SU-DHL-6 (cell line): Measurements from ENCODE around the gene ST8SIA5.

Experiments
- EZH2phosphoT487 ChIP-seq: fragments of 200-600 bp; sonication (generic), shearing (Covaris generic); conservative IDR thresholded peaks from 2 replicates; pipeline ENCODE4 v1.6.1; 2018; ENCODE audit warnings: mild to moderate bottlenecking, antibody characterized with exemption, low read length, moderate library complexity, mixed read lengths
- TF ChIP-seq, protein P1 (sequence below): fragments of 200-600 bp; sonication (generic); IDR thresholded peaks from one replicate; pipeline ENCODE4 v1.5.1; 2017; ENCODE audit warnings: antibody characterized with exemption, mild to moderate bottlenecking, low read length, moderate library complexity; ENCODE audit not compliant: insufficient read depth, poor library complexity, severe bottlenecking

DNA sequence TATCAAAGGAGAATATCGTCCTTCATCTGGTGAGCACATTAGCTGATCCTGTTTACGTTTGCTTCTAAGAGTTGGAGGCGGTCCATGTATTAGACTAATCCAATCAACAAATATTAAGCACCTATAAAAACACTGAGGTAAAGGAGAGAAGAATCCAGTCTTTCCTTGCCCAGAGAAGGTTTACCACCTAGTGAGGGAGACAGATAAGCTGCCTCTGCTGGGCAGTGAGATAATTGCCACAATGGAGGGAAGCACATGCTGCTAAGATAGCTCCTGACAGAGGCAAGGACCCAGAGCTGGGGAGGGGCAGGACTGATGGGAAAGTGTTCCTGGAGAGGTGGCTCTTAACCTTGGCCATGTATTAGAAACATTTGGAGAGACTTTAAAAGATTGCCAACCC lies 36.7 kb upstream of the ST8SIA5 start:
- TF ChIP-seq, protein P1, sequence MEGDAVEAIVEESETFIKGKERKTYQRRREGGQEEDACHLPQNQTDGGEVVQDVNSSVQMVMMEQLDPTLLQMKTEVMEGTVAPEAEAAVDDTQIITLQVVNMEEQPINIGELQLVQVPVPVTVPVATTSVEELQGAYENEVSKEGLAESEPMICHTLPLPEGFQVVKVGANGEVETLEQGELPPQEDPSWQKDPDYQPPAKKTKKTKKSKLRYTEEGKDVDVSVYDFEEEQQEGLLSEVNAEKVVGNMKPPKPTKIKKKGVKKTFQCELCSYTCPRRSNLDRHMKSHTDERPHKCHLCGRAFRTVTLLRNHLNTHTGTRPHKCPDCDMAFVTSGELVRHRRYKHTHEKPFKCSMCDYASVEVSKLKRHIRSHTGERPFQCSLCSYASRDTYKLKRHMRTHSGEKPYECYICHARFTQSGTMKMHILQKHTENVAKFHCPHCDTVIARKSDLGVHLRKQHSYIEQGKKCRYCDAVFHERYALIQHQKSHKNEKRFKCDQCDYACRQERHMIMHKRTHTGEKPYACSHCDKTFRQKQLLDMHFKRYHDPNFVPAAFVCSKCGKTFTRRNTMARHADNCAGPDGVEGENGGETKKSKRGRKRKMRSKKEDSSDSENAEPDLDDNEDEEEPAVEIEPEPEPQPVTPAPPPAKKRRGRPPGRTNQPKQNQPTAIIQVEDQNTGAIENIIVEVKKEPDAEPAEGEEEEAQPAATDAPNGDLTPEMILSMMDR = no peak
- no peak for TF ChIP-seq EZH2phosphoT487
